Activated CD8-positive, alpha-beta memory T cell treated with anti-CD3 and anti-CD28 coated beads, Interleukin-2, amount 50 U/mL, for 48 hours (primary cell): ENCODE data around the gene AHSP.
"Not testable (repeated sequence)": the region's sequence is repeated elsewhere in the genome, so short reads cannot be mapped to it uniquely, and the experiment has no call there.

Experiments used
- DNase-seq: peaks from one replicate; pipeline ENCODE4 v3.0.0-alpha.2; 2020

Gene AHSP

DNA sequence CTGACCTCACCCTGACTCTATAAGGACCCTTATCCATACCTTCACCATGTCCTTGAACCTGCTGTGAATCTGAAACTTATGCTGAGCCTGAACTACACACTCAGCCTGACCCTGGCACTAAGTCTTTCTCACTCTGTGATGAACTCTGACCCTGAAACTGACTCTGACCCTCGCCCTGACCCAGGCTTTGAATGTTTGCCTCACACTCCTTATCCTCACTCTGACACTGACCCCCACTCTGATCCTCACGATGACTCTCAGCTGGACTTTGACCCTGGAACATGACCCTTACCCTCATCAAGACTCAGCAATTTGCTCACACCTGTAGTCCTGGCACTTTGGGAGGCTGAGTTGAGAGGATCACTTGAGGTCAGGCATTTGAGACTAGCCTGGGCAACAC is 4.4 kb downstream of the AHSP start:
- no peak for DNase-seq

DNA sequence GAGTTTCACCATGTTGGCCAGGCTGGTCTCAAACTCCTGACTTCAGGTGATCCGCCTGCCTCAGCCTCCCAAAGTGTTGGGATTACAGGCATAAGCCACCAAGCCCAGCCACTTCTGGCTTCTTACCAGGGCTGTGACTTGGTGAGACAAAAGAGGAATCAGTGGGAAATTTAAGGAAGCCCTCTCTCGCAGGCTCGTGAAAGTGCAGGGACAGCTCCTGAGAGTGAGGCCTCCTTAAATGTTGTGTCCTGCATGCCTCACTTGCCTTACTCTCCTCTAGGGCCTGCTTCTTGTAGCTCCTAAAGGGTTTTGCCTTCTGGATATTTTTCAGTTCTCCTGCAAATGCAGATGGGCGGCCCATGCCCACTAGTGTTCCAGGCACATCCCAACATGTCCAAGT is 5.2 kb downstream of the AHSP start:
- DNase-seq = no peak

DNA sequence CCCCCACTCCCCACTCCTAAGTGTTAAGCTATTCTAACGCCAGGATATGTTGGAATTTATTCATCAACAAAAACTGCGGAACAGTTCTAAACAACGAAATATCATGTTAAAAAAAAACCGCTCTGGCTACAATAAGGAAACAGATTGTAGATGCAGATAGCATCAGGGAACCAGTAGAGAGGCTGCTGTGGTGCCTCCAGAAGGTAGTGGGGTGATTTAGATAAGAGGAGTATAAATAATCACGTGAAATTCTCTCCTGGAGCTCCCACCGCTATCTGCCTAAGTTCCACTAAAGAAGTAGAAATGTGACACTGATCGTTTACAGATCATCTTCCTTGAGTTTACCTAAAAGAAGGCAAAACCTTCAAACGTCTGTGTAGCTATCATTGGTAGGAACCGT is 8.0 kb downstream of the AHSP start:
- DNase-seq = no peak

DNA sequence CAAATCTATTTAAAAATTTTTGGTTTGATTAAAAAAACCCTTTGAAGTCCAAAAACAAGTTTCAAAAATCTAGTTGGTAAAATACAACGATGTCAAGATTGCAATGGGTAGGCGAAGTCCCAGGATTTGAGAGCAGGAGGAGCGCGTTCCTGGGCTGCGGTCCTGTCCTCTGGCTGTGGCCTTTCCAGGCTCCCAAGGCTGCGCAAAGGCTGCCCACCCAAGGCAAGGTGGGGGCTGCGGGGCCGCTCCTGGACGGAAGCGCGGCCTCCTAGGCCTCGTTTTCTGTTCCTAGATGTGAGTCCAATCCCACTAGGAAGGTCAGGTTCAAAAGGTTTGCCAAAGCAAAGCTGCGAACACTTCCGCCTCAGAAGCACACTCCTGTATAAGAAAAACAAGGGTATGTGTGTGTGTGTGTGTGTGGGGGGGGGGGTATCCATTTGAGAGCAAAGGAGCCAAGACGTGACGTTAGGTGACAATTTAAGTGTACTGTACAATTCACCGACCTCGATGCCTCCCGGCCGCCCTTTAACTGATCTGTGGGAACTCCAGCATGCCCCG is 9.2 kb downstream of the AHSP start:
- DNase-seq = no peak

DNA sequence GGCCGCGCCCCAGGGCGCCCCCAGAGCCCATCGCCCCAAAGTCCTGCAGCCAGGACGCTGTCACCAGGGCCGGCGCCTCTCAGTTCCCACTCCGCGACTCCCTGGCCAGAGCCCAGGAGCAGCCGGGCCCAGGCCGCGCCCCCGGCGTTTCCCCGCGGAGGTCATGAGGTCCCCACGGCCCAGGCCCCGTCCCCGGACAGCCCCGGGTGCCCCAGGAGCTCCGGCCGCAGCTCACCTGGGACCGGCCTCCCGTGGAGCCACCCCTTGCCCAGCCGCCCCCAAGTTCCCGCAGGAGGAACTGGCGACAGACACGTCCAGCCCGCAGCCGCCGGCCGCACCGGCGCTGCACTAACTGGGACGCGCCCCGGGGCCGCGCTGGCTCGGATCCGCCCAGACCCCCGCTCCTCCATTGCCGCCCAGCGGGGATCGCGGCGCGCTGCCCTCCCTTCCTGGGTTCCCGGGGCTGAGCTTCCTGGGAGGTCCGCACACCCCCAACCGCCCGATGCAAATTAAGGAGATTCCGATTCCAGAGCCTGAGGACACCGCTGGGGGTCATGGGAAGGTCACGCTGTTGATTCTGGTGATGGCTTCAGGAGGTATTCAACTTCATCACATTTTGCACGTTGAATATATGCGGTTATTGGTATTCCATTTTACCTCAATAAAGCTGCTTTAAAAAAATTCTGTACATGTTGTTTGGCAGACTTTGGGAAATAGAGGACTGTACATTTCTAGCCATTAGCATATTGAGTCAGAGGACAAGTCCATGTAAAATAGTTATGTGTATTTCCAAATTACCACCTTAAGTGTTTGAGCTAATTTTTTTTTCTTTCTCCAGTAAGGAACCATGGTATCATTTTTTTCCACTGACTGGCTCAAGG is 9.9 kb downstream of the AHSP start:
- no peak for DNase-seq

DNA sequence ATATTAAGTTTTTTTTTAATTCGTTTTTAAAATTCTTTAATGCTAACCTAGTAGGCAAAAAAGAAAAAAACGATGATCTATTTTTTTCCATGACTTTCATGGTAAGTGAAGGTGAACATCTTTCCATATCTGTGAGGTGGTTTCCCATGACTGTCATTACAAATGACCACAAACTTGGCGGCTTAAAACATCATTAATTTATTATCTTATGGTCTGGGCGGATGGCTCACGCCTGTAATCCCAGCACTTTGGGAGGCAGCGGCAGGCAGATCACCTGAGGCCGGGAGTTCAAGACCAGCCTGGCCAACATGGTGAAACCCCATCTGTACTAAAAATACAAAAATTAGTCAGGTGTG is 10.5 kb downstream of the AHSP start:
- DNase-seq = not testable (repeated sequence)

DNA sequence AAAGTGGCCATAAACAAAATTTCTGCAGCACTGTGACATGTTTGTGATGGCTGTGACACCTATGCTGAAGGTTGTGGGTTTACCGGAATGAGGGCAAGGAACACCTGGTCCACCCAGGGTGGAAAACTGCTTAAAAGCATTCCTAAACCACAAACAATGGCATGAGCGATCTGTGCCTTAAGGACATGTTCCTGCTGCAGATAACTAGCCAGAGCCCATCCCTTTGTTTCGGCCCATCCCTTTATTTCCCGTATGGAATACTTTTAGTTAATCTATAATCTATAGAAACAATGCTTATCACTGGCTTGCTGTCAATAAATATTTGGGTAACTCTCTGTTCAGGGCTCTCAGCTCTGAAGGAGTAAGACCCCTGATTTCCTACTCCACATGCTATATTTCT is 12.1 kb downstream of the AHSP start:
- not testable (repeated sequence) for DNase-seq

DNA sequence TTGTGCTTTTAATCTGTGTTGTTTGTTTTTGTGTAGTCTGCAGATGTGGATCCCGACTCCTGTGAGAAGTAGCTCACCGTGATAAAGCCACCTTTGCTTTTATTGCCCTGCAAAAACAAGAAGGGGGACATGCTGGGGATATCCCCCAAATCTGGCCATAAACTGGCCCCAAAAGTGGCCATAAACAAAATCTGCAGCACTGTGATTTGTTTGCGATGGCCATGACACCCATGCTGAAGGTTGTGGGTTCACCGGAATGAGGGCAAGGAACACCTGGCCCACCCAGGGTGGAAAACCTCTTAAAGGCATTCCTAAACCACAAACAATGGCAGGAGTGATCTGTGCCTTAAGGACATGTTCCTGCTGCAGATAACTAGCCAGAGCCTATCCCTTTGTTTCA is 15.1 kb downstream of the AHSP start:
- DNase-seq = no peak

DNA sequence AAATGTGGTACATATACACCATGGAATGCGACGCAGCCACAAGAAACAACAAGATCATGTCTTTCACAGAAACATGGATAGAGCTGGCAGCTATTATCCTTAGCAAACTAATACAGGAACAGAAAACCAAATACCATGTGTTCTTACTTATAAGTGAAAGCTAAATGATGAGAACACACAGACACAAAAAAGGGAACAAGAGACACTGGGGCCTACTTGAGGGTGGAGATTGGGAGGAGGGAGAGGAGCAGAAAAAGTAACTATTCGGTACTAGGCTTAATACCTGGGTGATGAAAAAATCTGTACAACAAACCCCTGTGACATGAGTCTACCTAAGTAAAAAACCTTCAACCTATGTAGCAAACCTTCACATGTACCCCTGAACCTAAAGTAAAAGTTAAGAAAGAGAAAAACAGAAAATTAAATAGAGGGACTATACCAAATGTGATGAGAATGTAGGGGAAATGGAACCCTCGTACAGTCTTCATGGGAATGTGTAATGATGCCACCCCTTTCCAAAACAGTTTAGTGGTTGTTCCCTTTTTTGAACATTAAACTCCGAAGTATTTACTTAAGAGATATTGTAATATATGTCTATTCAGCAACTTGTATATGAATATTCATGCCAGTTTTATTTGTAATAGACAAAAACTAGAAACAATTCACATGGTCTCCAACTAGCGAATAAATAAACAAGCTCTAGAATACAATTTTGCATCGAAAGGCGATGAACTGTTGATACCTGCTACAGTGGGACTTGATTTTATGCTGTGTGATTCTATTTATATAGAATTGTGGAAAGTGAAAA is 33.9 kb downstream of the AHSP start:
- DNase-seq = no peak

DNA sequence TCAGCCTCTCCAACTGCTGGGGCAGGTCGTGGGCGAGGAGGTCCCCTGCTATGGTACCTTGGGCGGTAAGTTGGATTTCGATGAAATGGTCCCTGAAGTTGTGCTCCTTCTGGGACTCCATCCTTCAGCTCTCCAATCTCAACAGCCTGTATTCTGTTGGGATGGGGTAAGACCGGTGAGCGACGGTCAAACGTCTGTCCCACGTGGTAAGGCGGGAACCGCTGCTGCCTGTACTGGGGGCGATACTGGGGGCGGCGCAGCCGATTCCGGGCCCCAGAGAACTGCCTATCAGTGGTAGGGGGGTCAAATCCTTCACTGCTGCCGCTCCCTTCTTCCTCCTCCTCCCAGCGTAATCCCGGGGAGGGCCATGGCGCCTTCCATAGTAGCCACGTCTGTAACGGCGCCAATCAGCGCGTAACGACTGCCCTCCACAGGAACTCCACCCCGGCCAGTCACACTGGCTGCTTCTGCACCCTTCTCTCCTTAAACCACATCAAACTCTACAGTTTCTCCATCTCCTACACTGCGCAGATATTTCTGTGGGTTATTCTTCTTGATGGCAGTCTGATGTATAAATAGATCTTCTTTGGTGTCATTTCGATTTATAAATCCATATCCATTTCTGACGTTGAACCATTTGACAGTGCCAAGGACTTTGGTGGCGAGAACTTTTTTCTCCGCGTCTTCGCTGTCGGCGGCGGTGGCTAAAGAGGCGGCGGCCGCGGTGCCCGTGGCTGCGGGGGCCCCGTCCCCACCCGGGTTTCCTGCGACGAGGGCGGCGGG is 41.1 kb downstream of the AHSP start:
- DNase-seq = no peak

DNA sequence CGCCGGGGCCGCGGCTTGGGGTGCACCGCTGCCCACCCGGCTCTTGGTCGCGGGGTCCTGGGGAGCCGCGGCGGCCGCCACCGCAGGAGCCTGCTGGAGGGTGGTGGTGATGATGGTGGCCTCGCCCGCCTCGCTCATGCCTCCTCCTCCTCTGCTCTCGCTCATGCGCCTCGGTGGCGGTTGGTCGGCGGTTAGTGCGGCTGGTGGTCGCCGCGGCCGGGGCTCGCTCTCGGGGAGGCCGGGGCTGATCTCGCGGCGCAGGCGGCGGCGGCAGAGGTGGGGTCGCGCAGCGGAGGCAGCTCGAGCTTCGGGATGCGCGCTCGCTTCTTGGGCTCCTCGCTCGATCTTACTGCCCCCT is 41.6 kb downstream of the AHSP start:
- DNase-seq = no peak

DNA sequence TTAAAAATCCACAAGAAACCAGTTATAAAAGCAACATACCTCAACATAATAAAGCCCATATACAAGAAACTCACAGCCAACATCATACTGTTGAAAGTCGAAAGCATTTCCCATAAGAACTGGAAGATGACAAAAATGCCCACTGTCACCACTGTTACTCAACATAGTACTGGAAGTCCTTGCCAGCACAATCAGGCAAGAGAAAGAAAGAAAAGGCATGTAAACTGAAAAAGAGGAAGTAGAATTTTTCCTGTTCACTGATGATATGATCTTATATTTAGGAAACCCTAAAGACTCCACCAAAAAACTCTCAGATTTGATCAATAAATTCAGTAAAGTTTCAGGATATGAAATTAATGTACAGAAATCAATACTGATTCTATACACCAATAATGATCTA is 45.1 kb downstream of the AHSP start:
- no peak for DNase-seq

DNA sequence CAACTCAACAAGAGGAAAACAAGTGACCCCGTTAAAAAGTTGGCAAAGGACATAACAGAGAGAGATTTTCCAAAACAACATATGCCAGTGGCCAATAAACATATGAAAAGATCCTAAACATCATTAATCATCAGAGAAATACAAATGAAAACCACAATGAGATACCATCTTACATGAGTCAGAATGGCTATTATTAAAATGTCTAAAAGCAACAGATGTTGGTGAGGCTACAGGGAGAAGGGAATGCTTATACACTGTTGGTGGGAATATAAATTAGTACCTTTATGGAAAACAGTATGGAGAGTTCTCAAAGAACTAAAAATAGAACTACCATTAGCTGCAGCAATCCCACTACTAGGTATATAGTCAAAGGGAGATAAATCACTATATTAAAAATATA is 46.5 kb downstream of the AHSP start:
- not testable (repeated sequence) for DNase-seq

DNA sequence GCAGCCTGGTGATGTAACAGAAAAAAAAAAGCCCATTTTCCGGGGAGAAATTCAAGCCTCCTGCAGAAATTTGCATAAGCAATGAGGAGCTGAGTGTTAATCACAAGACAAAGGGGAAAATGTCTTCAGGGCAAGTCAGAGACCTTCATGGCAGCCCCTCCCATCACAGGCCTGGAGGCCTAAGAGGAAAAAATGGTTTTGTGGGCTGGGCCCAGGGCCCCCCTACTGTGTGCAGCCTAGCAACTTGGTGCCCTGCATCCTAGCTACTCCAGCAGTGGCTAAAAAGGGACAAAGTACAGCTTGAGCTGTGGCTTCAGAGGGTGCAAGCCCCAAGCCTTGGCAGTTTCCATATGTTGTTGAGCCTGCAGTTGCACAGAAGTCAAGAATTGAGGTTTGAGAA is 49.7 kb downstream of the AHSP start:
- no peak for DNase-seq
